Measurements from ENCODE around the gene QRFP.

DNA sequence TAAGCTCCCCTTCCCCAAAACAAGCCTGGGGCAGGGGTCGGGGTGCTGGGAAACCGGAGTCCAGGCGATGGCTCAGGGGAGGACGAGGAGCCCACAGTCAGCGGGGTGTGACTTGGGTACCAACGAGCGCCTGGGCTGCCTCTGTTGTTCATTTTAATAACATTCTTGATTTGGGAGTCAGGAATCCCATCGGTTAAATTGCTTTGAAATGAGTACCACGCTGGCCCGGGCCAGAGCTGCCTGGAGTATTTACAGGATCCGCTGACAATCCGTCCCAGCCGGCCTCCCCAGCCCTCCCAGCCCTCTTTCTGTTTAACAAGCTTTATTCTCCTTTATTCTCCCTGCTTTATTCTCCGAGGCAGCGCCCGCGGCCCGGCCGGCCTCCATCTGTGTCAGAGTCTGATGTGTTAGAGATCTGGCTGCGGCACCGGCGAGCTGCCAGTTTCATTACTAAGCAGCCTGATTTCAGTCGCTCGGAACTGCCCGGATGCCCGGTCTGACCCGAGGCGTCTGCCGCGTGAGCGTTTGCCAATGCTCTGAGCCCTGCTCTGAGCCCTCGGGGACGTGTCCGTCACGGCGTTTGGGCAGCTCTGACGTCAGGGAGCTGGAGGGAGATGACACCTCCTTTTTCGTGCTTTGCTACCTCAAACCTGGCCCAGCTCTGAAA, 16.5 kb upstream of the QRFP start:
- no peak for TF ChIP-seq CTCF (tag by site-specific recombination; IDR thresholded peaks at IDR 0.05)
- no peak for TF ChIP-seq IKZF3 (tag by site-specific recombination; IDR thresholded peaks at IDR 0.05)
- TF ChIP-seq ZNF830 (tag by site-specific recombination; IDR thresholded peaks at IDR 0.05; ENCODE audit: low read depth): no peak
- TF ChIP-seq ZBTB8A (tag by site-specific recombination; IDR thresholded peaks at IDR 0.05): no peak
- no peak for TF ChIP-seq ZNF423 (tag by site-specific recombination; IDR thresholded peaks at IDR 0.05)
- no peak for TF ChIP-seq ZNF660 (tag by site-specific recombination; IDR thresholded peaks at IDR 0.05)
- TF ChIP-seq GLI2 (tag by site-specific recombination; IDR thresholded peaks at IDR 0.05; ENCODE audit: borderline replicate concordance, low read depth): no peak
- no peak for TF ChIP-seq YY1 (tag by site-specific recombination; IDR thresholded peaks at IDR 0.05)
- TF ChIP-seq ZNF350 (tag by site-specific recombination; IDR thresholded peaks at IDR 0.05): no peak
- no peak for TF ChIP-seq HOXD13 (CRISPR knock-in tag; IDR thresholded peaks at IDR 0.05; ENCODE audit: borderline replicate concordance)
- no peak for TF ChIP-seq ZNF658 (tag by site-specific recombination; IDR thresholded peaks at IDR 0.05)
- no peak for TF ChIP-seq ZNF214 (tag by site-specific recombination; IDR thresholded peaks at IDR 0.05; ENCODE audit: borderline replicate concordance)

Measured in HEK293 (cell line).